ENCODE results near the gene TBC1D3I.

The TBC1D3I gene

GRCh38 chr17:36205637-36206485 lies 58.5 kb downstream of the TBC1D3I start:
- DNase-seq (ENCODE audit: low spot score): no peak

DNA sequence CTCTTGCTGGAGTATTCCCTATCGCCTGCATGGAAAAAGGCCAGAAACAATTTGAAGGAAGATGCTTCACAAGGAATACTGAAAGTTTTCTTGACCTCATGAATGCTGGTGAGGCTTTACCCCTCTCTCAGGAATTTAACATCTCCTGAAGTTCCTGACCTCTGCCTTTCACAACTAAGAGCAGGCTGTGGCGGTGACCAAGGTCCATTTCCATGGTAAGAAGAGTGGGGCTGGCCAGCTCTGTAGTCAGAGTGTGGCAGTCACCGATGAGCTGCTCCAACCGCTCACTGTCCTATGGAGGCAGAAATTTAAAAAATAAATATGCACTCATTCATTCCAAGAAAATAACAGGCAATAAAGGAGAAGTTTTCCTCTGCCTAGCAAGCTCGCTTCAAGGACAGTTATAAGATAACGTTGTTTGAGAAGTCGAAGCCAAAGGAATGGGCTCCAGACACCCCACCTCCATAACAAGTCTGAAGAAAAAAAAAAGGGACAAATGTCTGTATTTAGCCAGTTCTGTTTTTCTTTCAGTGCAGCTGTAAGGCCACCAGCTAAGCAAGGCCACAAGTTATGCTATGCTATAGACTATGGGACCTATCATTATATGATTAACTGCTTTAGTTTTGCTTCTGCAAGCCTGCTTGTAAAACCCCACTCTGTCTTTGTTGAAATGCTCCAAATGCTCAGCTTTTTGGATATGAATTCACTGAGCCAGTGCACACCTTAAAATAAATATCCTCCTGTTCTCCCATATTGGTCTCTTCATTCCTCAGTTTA lies 59.5 kb downstream of the TBC1D3I start:
- DNase-seq (ENCODE audit: low spot score): no peak

Measured in kidney tubule cell (primary cell).